AG20443 (cell line): ENCODE data around the gene NFIA.
A peak's percentile ranks its signal among the peaks of the same experiment; 100 is the strongest.

ENCODE experiments used
- DNase-seq: peaks from one replicate; pipeline ENCODE4 v3.0.0; 2012; ENCODE audit warnings: low spot score, mixed read lengths

The NFIA gene

DNA sequence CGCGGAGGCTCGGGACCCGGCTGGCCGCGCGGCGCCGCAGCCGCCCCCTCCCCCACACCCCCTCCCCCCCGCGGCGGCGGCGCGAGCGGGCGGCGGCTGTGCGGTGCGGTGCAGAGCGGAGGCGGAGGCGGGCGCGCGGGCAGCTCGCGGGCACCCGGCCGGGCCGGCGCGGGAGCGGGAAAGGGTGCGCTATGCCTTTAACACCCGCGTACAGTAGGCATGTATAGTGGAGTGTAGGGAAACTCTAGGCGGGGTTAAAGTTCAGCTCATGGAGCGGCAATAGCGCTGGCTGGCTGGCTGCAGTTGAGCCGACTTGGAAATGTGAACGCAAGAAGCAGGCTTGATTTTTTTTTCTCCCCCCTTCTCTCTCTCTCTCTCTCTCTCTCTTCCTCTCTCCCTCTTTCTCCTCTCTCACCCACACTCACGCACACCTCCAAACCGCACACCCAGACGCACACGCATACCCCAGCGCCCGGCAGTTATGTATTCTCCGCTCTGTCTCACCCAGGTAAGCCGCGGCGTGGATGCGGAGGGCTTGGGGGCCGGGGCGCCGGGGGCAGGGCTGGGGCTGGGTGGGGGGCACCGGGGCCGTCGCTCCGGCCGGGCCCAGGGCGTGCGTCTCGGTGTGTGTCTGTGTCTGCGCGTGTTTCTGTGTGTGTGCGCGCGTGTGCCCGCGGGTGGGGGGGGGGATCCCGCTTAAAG, at the start of gene NFIA:
Gene NFIA, plus strand, starts transcription at position 251 of the 702 bp plus-strand sequence.
- DNase-seq, result peak; percentile 43

DNA sequence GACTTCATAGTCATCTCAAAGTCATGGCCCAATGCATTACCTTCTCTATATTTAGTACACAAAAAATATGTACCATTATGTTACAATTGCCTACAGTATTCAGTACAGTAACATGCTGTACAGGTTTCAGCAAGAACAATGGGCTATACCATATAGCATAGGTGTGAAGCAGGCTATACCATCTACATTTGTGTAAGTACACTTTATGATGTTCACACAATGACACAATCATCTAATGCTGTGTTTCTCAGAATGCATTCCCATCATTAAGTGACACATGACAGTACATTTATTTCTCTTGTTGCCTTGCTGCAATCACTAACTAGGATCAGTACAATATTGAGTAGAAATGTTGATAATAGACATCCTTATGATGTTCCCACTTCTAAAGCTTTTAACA, 46.5 kb upstream of the NFIA start:
- DNase-seq, result no peak

DNA sequence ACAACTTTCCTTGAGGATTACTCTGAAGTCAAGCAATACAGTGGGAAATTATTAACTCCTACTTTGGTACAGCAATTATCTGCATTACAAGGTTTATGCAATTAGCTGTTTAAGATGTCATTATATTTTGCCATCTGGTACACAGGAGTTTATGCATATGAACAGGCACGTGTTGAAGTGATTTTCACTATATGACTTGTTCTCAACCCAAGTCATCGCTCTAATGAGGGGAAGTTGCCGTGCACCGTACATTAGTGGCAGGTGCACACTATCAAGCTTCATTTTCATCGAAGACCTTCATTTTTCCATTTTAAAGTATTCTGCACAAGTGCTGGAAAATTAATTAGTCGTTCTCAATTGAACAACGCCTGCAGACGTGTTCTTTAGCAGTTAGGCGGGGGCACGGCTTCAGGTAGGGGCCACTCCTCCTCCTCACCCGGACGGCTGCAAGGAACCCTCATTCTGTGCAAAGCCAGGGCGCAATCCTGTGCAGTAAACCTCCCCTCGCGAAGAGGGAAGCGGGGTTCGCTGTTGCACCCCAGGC, 39.8 kb upstream of the NFIA start:
- no peak for DNase-seq

DNA sequence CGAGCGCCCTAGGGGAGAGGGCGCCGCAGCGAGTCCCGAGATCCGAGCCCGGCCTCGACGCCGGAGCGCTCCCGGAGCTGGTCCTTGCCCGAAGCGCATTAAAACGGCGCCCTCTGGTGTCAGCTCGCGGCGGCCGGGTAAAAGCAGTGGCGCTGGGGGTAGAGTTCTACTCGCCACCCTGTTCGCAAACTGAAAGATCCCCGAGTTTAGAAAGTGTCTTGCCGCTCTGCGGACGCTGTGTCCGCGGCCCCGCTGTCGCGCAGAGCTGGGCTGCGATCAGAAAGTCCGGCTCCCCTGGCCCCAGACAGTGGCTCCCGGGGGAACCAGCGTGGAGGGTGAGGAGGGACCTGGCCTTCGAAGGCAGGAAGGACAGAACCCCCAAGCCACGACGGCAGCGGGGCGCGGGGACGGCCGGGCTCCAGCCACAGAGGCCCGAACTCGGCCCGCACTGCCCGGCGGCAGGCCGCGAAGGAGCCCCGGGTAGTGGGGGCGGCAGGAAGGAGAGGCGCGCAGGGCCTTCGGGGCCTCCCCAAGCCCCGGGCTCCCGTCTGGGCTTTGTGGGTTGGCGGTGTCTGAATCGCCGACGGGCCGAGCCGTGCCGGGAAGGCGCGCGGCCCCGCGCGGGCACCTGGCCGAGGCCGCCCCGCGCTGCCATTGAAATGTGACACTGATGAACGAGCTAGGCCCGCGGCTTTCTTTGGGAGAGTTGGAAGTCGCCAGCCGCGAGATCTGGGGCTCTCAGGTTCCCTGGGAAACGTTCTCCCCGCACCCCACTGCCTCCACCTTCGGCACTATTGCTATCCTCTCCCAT, 39.1 kb upstream of the NFIA start:
- peak; percentile 92 for DNase-seq

DNA sequence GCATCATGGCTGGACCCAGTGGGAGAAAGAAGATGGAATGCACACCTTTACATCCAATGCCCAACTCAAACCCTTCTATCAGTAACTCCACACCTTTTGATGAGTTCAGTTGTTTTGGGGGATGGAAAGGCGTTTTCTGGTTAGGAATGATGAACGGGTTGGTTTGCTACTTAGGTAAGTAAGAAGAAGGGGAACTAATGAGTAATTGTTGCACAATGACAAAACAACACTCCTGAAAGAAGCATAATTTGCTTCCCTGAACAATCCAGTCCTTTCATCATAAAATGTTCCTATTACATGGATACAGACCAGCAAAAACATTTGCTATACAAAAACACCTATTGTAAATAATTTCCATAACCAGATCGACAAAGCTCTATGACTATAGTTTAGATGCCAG, 35.9 kb upstream of the NFIA start:
- no peak for DNase-seq

DNA sequence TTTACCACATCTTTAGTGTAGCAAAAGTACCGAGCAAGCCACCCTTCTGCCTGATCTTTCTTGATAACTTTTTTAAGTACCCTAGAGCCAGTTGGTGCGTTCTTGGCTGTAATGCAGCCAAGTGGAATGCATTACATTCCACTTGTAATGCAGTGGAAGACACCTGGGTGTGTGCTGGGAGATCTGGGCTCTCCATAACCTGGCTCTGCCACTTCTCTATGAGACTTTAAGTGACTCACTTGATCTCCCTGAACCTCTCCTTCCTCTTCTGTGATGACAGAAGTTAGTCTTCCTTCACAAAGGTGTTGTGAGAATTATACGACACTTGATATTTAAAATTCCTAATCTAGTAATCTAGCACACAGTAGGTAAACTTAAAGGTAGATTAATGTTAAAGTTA, 35.3 kb upstream of the NFIA start:
- DNase-seq, result no peak

DNA sequence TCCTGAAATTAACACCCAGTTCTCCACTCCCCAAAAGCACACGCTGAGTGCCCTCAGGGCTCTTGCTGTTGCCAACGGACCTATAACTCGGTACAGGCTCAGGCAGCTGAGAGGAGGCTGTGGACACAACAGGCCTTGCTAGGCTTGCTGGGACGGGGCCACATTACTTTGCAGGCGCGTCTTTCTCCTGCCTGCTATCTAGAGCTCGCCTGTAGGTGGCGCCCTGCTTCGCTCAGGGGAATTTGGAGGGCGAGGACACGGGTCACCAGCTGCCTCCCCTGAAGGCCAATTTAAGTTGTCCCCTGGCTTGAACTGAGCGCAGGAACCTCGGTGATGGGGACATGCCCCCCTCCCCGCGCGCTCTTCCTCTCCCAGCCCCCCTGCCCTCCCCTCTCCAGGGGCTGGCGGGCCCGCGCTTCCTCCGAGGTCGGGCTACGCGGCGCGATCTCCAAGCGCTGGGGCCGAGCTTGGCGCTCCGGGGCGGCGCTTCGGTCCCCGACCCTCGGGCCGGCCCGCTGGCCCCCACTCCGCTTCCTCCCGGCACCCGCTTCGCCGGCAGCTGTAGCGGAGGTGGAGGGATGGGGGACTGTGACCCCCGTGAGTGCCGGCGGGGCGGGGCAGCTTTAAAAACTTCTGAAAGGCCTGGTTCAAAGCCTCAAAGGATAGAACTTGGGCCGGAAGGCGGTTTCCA, 32.4 kb upstream of the NFIA start:
- peak; percentile 92 for DNase-seq

DNA sequence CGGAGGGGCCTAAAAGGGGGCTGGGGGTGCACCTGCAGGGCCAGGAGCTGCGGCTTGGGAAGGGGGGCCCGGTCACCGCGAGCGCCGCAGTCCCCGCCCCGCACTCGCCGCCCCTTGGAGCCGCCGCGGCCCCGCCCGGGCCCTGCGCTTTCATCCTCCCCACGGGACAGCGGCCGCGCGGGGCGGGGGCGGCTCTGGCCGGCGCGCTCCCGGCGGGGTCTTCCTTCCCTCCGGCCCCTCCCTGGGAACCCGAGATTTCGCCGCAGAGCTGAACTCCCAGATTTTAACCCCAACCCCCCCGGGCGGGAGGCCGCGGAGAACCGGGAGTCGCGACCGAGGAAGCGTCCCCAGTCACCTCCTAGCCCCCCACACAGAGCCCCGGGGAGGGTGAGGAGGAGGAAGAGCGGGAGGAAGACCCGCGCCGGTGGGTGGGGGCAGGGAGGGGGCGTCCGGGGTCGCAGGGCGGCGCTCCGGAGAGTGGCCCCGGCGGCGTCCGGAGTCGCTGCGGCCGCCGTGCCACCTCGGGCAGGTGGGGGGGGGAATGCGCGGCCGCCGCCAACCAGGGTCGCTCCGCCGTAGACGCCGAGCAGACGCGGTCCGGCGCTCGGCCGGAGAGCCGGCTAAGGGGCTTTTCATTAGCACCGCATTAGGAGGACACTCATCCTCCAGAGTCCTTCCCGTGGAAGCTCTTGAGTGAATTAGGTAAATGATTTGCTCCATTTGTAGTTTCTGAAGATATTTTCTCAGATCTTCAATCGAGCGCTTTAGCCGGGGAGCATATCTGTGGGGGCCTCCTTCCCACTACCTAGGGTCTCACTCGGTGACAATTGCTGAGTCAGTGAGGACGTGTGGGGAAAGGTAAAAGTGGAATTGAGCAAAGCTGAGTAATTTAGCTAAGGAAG, 31.6 kb upstream of the NFIA start:
- DNase-seq, result peak; percentile 59

DNA sequence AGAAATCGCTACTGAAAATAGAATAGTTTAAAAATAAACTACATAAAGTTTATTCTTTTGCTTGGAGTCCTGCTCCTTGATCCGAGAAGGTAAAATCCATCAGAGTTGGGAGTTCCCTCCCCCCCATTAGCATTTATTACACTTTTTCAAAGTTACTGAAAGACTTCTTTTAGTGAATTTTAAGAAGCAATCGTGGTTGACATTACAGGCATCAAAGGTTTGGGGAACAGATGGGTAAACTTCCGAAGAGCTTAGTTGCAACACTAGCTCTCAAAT, 31.0 kb upstream of the NFIA start:
- no peak for DNase-seq

DNA sequence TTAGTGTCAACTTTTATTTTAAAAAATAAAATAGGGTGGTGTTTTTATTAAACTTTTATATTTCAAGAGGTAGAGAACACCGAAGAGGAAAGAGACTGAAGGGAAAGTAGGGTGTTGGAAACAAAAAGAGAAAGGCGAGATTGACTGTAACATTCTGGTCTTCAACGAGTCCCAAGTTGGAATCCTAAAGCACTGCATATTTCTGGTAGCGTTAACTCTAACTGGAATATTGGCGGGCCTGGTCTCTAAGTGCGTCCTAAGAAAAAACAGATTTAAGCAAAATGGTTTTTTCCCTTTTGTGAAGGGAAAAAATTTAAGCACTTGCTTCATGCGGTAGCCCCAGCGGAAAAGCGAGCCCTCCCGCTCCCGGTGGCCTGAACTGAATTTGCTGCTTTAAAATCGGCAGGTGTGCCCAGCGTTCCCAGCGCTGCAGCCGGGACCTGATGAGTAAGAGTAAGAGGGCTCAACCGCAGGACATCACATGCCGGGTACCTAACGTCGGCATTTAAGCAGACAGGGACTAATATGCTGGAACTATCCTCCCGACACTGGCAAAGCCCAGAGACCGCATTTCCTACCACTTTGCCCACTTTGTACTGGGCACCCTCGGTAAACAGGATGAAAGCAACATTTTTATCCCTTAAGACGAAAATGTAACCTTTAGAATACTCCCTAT, 30.5 kb upstream of the NFIA start:
- DNase-seq, result no peak

DNA sequence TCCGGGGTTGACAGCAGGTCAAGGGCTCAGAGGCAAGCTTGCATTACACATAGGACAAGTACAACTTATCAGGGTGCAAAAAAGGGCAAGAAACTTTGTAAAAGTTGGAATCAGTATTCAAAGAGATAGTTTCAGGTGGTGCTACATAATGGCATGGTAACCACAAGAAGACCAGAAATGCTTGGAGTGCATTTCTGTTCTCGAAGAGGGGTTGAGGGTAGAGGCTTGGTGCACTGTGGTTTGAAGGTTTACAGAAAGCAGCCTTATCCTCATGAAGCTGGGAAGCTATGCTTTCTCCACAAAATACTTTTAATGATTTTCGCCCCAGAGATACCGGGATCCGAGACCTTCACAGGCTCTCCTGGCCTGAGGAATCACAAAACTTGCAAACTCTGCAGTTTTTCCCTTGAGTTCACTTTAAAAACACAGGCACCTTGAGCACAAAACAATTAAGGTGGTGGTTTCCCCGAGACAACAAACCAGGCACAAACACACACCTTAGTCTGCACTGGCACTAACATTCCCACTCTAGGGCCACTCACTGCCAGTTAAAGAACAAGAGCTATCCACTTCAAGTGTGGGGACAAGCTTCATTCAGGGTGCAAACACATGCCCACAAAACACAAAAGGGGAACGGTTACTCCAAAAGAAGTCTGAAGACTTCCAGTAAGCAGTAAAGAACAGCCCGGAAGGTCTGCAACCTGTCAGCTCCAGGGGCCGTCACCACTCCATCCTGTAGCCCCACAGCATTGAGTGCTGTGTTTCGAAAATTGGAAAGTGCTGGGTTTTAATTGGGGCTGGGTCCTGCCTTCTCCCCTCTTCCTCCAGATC, 29.8 kb upstream of the NFIA start:
- no peak for DNase-seq

DNA sequence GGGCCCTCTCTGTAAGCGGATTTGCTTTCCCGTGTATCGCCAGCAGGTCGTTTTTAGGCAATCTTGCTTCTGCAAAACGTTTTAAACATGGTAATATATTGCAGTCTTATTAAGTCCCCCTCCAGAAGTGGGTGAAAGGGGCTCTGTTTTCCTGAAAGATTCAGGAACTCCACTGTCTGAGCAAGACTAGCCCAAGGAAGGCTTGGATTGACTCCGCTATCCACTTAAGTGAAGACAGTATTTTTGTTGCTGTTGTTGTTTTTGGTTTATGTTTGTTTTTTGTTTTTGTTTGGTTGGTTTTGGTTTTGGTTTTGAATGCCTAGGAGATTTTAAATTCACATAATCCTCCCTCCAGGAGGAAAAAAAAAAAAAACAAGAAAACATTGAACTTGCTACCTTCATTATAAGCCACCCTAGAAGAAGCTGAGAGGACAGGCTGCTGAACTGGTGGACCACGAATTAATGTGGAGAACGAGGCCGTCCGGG, 29.1 kb upstream of the NFIA start:
- DNase-seq, result no peak

DNA sequence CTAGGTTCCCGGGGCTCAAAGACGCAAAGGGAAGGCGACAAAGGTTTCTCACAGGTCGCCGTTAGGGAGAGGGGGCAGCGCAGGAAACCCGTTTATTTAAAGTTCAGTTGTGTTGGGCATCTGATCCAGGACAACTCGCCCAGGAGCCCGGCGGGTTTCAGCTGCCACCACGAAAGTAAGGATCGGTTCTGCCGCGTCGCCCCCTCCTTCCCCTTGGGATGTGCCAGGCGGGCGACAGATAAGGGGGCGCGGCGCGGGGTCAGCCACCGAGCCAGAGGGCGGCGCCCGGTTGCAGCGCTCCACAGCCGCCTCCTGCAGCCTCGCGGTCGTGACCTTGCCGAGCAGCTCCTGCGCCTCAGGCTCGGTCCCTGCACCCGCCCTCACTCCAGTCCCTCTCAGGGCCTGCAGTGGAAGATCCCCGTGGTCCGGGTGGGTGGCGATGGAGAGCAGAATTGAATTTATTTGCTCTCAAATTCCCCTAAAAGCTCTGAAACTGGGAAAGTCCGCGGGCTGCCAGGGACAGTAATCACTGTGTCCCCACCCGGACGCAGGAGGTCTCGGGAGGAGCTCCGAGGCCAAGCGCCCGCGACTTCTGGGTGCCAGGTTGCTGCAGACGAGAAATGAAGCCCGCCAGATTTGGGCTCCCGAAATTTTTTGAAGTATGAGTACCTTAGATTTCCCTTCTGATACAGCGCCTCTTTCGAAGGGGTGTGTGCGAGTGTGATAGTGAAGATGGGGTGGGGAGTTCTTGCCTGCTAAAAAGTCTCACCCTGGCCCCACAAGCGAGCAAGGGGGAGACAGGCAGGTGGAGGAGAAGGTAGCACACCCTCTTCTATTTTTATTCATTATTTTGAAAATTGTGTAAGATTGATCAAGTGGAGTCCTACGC, 28.4 kb upstream of the NFIA start:
- DNase-seq, result peak; percentile 45

DNA sequence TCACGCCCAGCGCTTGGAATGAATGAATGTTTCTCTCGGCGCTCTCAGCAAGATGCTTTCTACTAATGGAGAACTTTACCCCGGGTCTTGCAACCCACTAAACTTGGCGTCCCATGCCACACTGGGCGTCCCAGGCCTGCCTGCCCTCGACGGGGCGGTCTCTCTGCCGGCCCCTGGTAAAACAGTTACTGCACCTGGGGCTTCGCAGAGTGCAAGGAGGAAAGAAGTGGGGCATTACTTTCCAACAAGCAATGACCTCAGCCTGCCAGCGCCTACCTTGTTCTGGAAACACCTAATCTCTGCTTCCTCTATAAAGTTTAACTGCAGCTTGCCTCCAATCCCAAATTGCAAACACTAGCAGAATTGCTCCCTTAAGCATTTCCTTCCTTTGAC, 27.8 kb upstream of the NFIA start:
- DNase-seq, result no peak

DNA sequence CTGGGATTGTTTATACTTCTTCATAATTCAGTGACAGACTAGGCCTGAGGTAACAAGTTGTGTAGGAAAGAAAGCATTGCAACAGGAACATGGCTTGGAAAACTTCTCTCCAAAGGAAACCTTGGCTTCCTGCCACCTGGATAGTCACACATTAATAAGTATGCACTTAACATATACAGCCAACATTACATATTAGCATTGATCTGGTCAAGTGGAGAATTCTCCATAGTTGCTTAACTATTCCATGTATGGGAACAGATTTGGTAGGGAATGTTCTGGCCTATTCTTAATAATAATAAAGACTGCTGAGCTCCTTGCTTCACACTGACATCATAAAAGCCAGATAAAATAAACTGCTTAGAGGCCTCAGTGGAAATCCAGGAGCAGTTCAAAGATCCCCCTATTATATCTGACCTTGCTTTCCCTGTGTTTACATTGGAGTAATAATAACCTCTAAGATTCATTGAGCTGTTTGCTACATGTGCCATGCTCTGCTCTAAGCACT, 27.2 kb upstream of the NFIA start:
- no peak for DNase-seq

DNA sequence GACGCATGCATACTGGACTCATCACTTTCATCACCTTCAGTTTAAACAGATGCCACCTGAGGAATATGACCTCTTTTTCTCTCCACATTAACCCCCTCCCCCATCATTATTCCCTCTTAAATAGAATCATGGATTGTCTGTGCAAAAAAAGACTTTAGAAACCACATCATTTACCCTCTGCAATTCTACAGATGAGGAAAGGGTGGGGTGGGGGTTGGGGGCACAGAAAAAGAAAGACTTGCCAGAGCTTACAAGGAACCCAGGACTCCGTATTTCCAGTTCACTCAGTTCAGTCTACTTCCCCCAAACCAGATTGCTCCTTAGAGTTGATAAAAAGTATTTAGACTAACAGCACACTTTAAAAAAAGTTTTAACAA, 26.2 kb upstream of the NFIA start:
- DNase-seq, result no peak

DNA sequence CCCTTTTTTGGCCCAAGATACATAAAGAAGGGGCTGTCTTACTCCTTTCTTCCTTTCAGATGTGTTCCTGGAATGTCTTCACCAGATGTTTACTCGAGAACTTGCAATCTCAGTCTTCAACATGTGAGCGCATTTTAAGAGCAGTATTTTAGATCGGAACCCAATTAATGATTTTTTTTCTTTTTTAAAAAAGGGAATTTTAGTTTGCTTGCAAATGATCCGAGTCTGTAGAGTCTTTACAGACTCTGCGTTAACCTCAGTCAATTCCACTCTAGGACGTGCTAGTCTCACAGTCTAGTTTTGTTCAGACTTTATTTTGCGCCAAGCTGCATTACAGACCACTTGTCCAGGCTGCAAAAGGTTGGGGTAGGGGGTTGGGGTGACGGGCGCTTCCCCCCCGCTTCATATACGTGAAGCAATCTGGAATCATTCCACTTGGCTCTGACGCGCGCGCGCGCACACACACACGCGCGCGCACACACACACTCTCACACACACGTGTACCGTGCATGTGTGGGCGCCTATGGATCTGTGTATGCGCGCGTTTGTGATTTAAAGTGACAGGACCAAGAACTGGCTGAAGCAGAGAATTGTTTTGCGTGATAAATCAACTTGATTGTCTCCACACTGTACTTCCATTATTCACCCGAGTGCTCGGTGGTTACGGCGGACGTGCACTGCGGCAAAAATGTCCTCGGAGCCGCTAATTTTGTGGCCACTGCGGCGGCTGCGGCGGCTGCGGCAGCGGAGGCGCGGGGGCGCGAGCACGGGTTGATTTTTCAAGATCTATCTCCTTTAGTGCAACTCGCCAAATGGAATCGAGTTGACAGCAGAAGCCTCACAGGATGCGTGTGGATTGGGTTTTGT, 25.6 kb upstream of the NFIA start:
- DNase-seq, result peak; percentile 32
